GM12801 (cell line): Measurements from ENCODE around the gene RTKN.

Experiments
- TF ChIP-seq, protein P1 (sequence below): IDR thresholded peaks from one replicate; pipeline ENCODE4 v1.5.1; 2011; ENCODE audit warnings: control low read depth; ENCODE audit not compliant: insufficient read length; ENCODE audit errors: extremely low read depth

The RTKN gene

DNA sequence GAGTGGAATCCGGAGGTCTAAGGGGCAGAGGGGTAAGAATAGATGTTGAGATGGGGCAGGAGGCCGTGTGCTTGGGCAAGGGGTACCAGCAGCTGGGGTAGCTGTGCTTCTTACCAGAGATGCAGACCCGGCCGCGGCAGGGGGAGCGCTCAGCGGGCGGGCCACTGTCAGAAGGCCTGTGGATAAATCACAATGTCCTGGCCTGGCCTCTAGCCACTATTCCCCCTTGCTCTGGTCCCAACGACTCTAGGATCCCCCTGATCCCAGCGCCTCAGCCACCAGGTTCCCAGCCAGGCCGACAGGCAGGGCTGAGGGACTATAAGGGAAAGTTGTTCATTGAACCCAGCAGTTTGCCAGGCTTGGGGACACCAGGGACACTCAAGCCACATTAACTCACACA lies 11.2 kb downstream of the RTKN start:
- TF ChIP-seq, protein P1, sequence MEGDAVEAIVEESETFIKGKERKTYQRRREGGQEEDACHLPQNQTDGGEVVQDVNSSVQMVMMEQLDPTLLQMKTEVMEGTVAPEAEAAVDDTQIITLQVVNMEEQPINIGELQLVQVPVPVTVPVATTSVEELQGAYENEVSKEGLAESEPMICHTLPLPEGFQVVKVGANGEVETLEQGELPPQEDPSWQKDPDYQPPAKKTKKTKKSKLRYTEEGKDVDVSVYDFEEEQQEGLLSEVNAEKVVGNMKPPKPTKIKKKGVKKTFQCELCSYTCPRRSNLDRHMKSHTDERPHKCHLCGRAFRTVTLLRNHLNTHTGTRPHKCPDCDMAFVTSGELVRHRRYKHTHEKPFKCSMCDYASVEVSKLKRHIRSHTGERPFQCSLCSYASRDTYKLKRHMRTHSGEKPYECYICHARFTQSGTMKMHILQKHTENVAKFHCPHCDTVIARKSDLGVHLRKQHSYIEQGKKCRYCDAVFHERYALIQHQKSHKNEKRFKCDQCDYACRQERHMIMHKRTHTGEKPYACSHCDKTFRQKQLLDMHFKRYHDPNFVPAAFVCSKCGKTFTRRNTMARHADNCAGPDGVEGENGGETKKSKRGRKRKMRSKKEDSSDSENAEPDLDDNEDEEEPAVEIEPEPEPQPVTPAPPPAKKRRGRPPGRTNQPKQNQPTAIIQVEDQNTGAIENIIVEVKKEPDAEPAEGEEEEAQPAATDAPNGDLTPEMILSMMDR, result no peak

GRCh38 chr2:74429487-74430451 lies 12.0 kb downstream of the RTKN start:
- TF ChIP-seq, protein P1, result no peak

DNA sequence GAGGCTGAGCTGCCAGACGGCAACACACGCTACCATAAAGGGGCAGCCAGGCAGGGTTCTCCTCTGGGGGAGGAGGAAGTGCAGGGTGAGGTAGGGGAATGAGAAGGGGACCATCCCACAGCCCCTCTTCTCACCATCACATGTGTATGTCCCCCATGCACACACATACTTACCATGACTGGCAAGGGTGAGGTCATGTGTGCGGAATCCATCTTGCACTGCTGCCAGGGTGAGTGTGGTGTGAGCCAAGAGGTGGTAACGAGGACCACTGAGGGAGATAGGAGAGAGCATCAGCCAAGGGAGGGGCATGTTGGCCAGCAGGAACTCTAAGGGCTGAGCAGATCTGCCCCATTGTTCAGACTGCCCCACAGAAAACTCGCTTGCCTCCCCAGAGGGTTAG lies 13.1 kb downstream of the RTKN start:
- TF ChIP-seq, protein P1, result no peak

DNA sequence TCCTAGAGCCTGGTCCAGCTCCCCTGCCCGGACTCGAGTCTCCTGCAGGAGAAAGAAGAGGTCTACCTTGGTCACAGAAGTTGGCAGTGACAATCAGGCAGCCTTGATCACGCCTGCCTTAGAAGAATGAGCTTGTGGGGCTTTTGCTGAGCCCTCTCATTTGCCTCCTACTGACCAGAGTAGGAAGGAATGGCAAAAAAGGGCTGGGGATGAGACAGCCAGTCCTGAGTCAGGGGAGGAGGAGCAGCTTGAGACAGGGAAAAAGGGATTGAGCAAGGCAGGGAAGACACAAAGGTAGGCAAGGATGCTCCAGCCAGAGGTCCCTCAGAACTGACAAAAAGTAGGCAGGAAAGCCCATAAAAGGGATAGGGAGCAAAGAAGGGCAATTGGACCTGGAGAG lies 14.2 kb downstream of the RTKN start:
- TF ChIP-seq, protein P1, result no peak

DNA sequence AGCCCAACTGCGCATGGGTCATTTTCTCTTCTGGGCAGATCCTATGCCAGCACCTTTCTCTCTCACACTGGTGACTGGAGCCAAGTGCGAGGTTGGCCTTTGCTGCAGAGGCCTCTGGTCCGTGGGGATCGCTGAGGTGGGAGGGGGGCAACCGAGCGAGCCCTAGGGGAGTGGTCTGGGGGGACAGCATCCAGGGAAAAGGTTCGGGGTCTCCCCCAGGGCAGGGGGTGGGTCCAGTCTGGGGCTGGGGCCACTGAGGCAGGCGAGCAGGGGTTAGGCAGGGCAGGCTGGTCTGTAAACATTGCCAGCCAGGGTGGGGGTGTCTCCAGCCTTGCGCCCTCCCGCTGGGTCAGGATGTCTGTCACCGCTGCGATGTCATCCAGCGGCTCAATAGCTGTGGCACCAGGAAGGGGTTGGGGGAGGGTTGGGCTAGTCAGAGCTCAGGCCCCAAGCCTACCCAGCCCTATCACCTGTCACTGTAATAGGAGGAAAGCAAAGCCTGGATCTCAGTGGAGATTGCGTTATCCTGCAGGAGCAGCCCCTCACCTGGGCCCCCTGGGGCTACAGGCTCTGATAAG lies 15.5 kb downstream of the RTKN start:
- TF ChIP-seq, protein P1, result no peak

DNA sequence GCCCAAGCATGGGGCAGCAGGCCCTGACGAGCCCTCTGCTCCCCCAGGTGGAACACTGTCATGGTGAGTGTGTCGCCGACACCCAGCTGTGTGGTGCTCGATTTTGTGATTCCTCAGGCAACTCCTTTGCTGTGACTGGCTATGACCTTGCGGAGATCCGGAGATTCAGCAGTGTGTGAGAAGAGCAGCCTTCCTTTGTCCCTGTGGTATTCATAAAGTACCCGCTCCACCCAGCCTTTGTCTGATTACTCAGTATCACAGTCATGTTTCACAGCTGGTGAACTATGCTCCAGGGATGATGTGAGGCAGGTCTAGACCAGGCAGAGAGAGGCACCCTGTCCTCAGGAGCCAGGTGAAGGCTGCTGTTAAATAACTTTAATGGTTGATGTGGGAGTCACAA lies 16.2 kb downstream of the RTKN start:
- TF ChIP-seq, protein P1, result no peak

DNA sequence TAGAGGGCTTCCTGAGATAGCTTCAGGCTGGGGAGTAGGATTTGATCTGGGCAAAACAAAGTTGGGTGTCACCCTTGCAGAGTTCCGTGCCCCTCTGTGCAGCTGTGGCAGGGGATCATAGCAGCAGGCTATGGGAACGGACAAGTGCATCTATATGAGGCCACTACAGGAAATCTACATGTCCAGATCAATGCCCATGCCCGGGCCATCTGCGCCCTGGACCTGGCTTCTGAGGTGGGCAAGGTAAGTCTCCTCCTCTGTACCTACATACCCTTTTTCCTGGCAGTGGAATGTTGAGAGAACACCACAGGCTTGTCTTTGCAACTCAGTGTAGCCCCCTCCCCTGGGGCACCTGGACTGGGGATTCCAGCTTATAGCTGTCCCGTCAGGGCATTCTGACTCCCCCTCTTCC lies 16.7 kb downstream of the RTKN start:
- TF ChIP-seq, protein P1, result no peak
